LNCaP clone FGC (cell line): ENCODE measurements around the gene FOSL1.

Experiments used
- DNase-seq: peaks from one replicate; pipeline ENCODE4 v3.0.0-alpha.2; 2011; ENCODE audit warnings: low read depth
- H3K4me3 ChIP-seq: 2 replicates; pipeline ENCODE4 v1.5.1; 2011; ENCODE audit warnings: mild to moderate bottlenecking, low read depth, low read length, control low read depth
- CTCF ChIP-seq: IDR thresholded peaks from 2 replicates; pipeline ENCODE4 v1.5.1; 2012; ENCODE audit warnings: mild to moderate bottlenecking; ENCODE audit not compliant: control insufficient read depth, insufficient read depth; ENCODE audit errors: extremely low read depth

Gene FOSL1

DNA sequence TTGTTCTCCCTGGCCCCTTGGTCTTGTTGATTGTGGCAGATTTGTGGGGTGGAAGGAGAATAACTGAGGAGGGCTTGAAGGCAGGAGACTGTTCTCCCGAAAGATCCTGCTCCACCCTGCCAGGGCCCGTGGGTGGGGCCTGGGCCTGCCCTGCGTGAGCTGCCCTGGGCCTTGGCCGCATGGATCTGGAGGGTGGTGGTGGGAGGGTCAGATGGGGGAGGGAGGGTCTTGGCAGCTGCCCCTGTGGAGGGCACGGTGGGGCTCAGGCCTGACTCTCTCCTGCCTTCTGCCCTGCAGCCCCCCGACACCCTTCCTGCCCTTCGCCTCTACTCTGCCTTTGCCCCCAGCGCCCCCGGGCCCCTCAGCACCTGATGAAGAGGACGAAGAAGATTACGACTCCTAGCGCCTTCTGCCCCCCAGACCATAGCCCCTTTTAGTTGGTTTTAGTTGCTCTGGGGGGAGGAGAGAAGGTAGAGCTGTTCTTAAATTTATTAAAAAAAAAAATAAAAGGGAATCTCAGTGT is 20.9 kb upstream of the FOSL1 start:
- TF ChIP-seq CTCF, result no peak
- H3K4me3 ChIP-seq, result peak overlapping the region; percentile 80
- DNase-seq, result no peak

DNA sequence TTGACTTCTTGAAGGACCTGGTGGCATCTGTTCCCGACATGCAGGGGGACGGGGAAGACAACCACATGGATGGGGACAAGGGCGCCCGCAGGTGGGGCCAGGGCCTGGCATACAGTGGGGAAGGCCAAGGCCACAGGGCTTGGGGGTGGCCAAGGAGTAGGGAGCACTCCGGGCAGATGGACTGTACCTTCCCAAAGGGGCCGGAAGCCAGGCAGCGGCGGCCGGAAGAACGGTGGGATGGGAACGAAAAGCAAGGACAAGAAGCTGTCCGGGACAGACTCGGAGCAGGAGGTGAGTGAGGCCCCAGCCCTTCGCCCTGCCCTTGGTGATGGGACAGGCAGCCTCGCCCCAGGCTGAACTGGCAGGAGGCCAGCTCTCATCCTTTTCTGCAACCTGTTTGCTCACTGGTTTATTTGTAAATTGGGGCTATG is 20.2 kb upstream of the FOSL1 start:
- TF ChIP-seq CTCF, result no peak

GRCh38 chr11:65919573-65920371 is 19.6 kb upstream of the FOSL1 start:
- DNase-seq, result no peak
- TF ChIP-seq CTCF, result no peak
- peak overlapping the region; percentile 80 for H3K4me3 ChIP-seq

More for the DNA sequence above, 20.2 kb upstream of the FOSL1 start:
- no peak for DNase-seq
- H3K4me3 ChIP-seq, result peak overlapping the region; percentile 80

DNA sequence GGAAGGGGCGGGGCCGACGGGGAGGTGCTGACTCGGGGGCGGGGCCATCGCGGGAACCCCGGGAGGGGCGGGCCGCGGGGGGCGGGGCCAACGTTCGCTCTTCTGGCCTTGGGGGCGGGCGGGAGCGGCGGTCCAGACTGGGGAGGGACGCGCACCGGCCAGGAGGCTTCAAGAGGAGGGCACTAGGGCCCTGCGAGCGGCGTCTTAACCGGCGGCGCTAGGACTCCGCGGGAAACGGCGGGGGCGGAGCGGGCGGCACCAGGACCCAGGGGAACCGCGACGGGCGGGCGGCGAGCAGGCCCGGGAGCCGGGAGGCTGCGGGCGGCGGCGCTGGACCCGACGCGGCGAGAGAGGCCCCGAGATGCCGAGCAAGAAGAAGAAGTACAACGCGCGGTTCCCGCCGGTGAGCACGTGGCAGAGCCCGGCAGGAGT is 19.0 kb upstream of the FOSL1 start, which contains the start of gene DRAP1:
DRAP1 (plus strand) TSS at position 286 of the 432 bp plus-strand sequence; CDS start at position 362, 76 bp downstream.
- H3K4me3 ChIP-seq, result peak within 1 kb of the TSS; percentile 95
- DNase-seq, result peak; percentile 91
- peak; percentile 9; the same call in 1 of the 2 replicates for TF ChIP-seq CTCF

GRCh38 chr11:65918211-65919140 is 18.3 kb upstream of the FOSL1 start, which contains the start of gene C11orf68:
Gene C11orf68, minus strand, starts transcription at chr11:65919062. Its CDS starts 31 bp downstream, at chr11:65919031.
- peak within 1 kb of the TSS; percentile 95 for H3K4me3 ChIP-seq
- TF ChIP-seq CTCF, result 0 out of 2 replicates have a peak, but pooled peaks have one; percentile 1
- no peak for DNase-seq

DNA sequence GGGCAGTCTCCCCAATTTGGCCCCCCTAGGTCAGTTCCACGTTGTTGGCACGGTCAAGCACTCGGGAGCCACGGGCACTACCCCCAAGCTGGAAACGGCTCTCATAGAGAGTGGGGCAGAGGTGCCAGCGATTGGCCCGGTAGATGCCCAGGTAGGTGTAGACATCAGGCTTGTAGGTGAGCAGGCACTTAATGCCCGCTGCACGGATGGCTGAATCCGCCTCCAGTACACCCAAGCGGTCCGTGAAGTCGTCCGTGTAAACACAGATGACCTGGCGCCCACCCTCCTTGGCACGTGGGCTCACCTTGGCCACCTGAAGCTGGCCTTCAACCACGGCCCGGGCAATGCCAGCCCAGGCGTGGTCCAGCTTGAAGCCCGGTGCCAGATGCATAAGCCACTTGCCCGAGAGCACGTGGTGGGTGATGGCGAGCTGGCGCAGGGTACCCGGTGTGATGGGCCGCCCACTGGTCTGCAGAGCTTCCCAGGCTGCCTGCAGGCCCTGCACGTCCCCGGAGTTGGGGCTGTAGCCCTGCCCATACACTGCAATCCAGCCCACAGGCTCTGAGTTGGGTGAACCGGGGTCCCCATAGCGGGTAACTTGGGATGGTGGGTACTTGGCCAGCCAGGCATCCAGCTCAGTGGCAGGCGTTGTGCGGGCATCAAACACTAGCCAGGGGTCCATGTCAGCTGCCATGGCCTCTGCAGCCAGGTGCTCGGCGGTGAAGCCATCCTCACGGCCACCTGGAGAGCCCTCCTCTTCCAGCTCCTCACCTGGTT is 17.4 kb upstream of the FOSL1 start:
- peak overlapping the region; percentile 95 for H3K4me3 ChIP-seq
- no peak for TF ChIP-seq CTCF

More for the DNA sequence above, 17.4 kb upstream of the FOSL1 start:
- no peak for DNase-seq
